ENCODE data around the gene MRPL49. TPM values are rescaled to one million over a fixed set of nuclear protein-coding genes. Genes with fewer than 3 reads are reported as not detected.

The MRPL49 gene
- total and polyA plus RNA-seq, 9 of the 15 experiments (the other 6 are each of a cell fraction or from before 2014, with no cell fraction given) = 74.3 to 132 (median 91.2) TPM

DNA sequence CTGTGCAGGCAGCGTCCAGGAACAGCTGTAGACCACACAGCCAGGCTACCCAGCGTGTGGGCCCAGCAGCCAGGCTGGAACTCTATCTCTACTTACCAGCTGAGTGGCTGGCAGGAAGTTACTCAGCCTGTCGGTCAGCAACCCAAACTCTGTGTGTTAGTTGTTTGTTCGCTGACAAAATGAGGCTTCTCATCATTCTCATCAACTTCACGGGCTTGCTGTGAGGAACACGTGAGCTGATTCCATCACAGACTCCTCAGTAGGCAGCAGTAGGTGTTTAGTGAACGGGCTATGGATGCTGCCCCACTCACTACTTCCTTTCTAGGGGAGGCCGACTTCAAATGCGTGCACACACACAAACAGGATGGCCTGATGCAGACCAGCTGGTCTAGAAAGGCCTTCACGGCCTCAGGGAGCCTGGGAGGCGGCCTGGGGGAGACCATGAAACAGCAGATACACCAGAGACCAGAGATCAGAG lies 47.1 kb downstream of the MRPL49 start (continued):
- no peak for TF ChIP-seq RBFOX2 (IDR thresholded peaks at IDR 0.05; ENCODE audit: low read depth, low read length)
- peak; percentile 80; the same call in 1 of the 2 replicates for TF ChIP-seq MYNN (IDR thresholded peaks at IDR 0.05)
- no peak for TF ChIP-seq MYNN (CRISPR knock-in tag; IDR thresholded peaks at IDR 0.05)
- TF ChIP-seq, protein P1, sequence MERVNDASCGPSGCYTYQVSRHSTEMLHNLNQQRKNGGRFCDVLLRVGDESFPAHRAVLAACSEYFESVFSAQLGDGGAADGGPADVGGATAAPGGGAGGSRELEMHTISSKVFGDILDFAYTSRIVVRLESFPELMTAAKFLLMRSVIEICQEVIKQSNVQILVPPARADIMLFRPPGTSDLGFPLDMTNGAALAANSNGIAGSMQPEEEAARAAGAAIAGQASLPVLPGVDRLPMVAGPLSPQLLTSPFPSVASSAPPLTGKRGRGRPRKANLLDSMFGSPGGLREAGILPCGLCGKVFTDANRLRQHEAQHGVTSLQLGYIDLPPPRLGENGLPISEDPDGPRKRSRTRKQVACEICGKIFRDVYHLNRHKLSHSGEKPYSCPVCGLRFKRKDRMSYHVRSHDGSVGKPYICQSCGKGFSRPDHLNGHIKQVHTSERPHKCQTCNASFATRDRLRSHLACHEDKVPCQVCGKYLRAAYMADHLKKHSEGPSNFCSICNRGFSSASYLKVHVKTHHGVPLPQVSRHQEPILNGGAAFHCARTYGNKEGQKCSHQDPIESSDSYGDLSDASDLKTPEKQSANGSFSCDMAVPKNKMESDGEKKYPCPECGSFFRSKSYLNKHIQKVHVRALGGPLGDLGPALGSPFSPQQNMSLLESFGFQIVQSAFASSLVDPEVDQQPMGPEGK (CRISPR knock-in tag; IDR thresholded peaks at IDR 0.05; ENCODE audit: borderline replicate concordance) = peak; percentile 52; the same call in 1 of the 2 replicates
- TF ChIP-seq TBP (optimal IDR thresholded peaks at IDR 0.05; ENCODE audit: low read depth, low read length) = peak; percentile 37
- TF ChIP-seq ZNF3 (CRISPR knock-in tag; IDR thresholded peaks at IDR 0.05) = no peak
- TF ChIP-seq ZNF263 (CRISPR knock-in tag; IDR thresholded peaks at IDR 0.05; ENCODE audit: borderline replicate concordance) = no peak
- peak; percentile 82 for TF ChIP-seq TEAD4 (IDR thresholded peaks at IDR 0.05; ENCODE audit: low read length)
- TF ChIP-seq TEAD4 (CRISPR knock-in tag; IDR thresholded peaks at IDR 0.05; ENCODE audit: borderline replicate concordance) = no peak
- peak; percentile 97 for TF ChIP-seq SMAD4 (CRISPR knock-in tag; conservative IDR thresholded peaks at IDR 0.05)
- TF ChIP-seq FOXP1 (CRISPR knock-in tag; IDR thresholded peaks at IDR 0.05) = 0 out of 2 replicates have a peak, but pooled peaks have one; percentile 29
- 0 out of 2 replicates have a peak, but pooled peaks have one; percentile 24 for TF ChIP-seq ZNF583 (CRISPR knock-in tag; IDR thresholded peaks at IDR 0.05)
- no peak for TF ChIP-seq ZNF143 (CRISPR knock-in tag; IDR thresholded peaks at IDR 0.05)
- peak; percentile 93 for TF ChIP-seq ETV5 (CRISPR knock-in tag; IDR thresholded peaks at IDR 0.05; ENCODE audit: low read depth)
- no peak for TF ChIP-seq SPI1 (IDR thresholded peaks at IDR 0.05; ENCODE audit: borderline replicate concordance, low read depth, low read length)
- TF ChIP-seq FOSL1 (tag; conservative IDR thresholded peaks at IDR 0.05) = peak; percentile 36; the same call in 1 of the 2 replicates
- no peak for TF ChIP-seq RHOXF2B (CRISPR knock-in tag; conservative IDR thresholded peaks at IDR 0.05)
- no peak for TF ChIP-seq ZSCAN29 (IDR thresholded peaks at IDR 0.05)
- TF ChIP-seq, protein P2, sequence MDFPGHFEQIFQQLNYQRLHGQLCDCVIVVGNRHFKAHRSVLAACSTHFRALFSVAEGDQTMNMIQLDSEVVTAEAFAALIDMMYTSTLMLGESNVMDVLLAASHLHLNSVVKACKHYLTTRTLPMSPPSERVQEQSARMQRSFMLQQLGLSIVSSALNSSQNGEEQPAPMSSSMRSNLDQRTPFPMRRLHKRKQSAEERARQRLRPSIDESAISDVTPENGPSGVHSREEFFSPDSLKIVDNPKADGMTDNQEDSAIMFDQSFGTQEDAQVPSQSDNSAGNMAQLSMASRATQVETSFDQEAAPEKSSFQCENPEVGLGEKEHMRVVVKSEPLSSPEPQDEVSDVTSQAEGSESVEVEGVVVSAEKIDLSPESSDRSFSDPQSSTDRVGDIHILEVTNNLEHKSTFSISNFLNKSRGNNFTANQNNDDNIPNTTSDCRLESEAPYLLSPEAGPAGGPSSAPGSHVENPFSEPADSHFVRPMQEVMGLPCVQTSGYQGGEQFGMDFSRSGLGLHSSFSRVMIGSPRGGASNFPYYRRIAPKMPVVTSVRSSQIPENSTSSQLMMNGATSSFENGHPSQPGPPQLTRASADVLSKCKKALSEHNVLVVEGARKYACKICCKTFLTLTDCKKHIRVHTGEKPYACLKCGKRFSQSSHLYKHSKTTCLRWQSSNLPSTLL (IDR thresholded peaks at IDR 0.05) = no peak
- TF ChIP-seq GABPB2 (CRISPR knock-in tag; conservative IDR thresholded peaks at IDR 0.05) = no peak
- peak; percentile 94 for TF ChIP-seq DACH1 (IDR thresholded peaks at IDR 0.05; ENCODE audit: partially characterized antibody)
- TF ChIP-seq ZNF212 (CRISPR knock-in tag; IDR thresholded peaks at IDR 0.05) = no peak
- peak; percentile 46 for TF ChIP-seq LEF1 (IDR thresholded peaks at IDR 0.05)
- TF ChIP-seq KDM1A (IDR thresholded peaks at IDR 0.05) = peak in 1 of 2 experiments; percentile 50; a peak in 1 of 4 replicates
- TF ChIP-seq ATF7 (IDR thresholded peaks at IDR 0.05) = no peak
- TF ChIP-seq JUND (IDR thresholded peaks at IDR 0.05; ENCODE audit: borderline replicate concordance, low read depth, low read length) = peak; percentile 59
- no peak; the same call in 1 of the 3 replicates for TF ChIP-seq JUND (tag; IDR thresholded peaks at IDR 0.05; ENCODE audit: borderline replicate concordance, low read depth, low read length)
- TF ChIP-seq, protein P3, sequence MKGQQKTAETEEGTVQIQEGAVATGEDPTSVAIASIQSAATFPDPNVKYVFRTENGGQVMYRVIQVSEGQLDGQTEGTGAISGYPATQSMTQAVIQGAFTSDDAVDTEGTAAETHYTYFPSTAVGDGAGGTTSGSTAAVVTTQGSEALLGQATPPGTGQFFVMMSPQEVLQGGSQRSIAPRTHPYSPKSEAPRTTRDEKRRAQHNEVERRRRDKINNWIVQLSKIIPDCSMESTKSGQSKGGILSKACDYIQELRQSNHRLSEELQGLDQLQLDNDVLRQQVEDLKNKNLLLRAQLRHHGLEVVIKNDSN (CRISPR knock-in tag; IDR thresholded peaks at IDR 0.05) = peak; percentile 76
- no peak for TF ChIP-seq NR2F6 (CRISPR knock-in tag; IDR thresholded peaks at IDR 0.05)
